Measurements from ENCODE around the gene ZFP69B.

Gene ZFP69B

DNA sequence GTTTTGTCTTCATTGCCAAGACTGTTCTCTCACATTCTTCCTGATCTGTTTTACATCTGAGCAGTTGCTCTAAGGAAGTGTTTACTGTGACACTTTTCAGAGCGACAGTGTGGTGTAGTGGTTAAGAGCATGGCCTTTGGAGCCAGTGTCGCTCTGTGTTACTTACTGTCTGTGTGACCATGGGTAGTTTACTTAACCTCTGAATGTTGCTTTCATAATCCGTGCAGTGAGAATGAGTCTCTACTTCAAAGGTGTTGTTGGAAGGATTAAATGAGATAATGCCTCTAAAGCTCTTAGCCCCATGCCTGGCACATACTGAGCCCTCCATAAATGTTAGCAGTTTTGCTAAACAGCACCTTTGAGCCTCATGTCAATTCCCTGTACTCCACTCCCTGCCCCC, 35.9 kb upstream of the ZFP69B start:
- Histone ChIP-seq H3K36me3 (ENCODE audit: control insufficient read depth in 1 of 2, insufficient read depth in 2 of 2, low read length in 2 of 2) (peaks cover 42 to 71% of the 10 kb centered on the region in 2 donors), H3K4me1 (ENCODE audit: control insufficient read depth in 1 of 2, insufficient read depth in 2 of 2, low read length in 2 of 2) (no peaks in the 10 kb centered on the region), H3K9ac (ENCODE audit: low read depth in 1 of 2, low read length in 2 of 2) (no peak overlapping the region), H3K27me3 (ENCODE audit: control insufficient read depth in 1 of 2, insufficient read depth in 2 of 2, low read length in 2 of 2) (no peaks in the 10 kb centered on the region), H3K27ac (ENCODE audit: low read depth, low read length) (no peak overlapping the region), H3K9me3 (ENCODE audit: control insufficient read depth in 1 of 2, low read length in 2 of 2) (no peaks in the 10 kb centered on the region), H3K4me3 (ENCODE audit: low read depth in 1 of 2, low read length in 2 of 2) (no peak overlapping the region)

DNA sequence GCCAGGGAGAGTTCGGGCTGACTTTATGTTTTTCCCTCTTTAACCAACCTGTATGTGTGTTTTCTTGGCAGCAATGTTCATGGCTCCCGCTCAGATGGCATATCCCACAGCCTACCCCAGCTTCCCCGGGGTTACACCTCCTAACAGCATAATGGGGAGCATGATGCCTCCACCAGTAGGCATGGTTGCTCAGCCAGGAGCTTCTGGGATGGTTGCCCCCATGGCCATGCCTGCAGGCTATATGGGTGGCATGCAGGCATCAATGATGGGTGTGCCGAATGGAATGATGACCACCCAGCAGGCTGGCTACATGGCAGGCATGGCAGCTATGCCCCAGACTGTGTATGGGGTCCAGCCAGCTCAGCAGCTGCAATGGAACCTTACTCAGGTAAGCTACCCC, 33.6 kb upstream of the ZFP69B start:
- H3K27ac ChIP-seq (ENCODE audit: low read depth, low read length) = no peak overlapping the region
- peaks cover 38 to 64% of the 10 kb centered on the region in 2 donors for H3K36me3 ChIP-seq (ENCODE audit: control insufficient read depth in 1 of 2, insufficient read depth in 2 of 2, low read length in 2 of 2)
- no peaks in the 10 kb centered on the region for H3K9me3 ChIP-seq (ENCODE audit: control insufficient read depth in 1 of 2, low read length in 2 of 2)
- no peaks in the 10 kb centered on the region for H3K4me1 ChIP-seq (ENCODE audit: control insufficient read depth in 1 of 2, insufficient read depth in 2 of 2, low read length in 2 of 2)
- H3K27me3 ChIP-seq (ENCODE audit: control insufficient read depth in 1 of 2, insufficient read depth in 2 of 2, low read length in 2 of 2) = no peaks in the 10 kb centered on the region
- H3K9ac ChIP-seq (ENCODE audit: low read depth in 1 of 2, low read length in 2 of 2) = no peak overlapping the region
- H3K4me3 ChIP-seq (ENCODE audit: low read depth in 1 of 2, low read length in 2 of 2) = no peak overlapping the region

- no peaks in the 10 kb centered on the region for H3K9me3 ChIP-seq (ENCODE audit: control insufficient read depth in 1 of 2, low read length in 2 of 2)
- no peak overlapping the region for H3K9ac ChIP-seq (ENCODE audit: low read depth in 1 of 2, low read length in 2 of 2)
- H3K4me3 ChIP-seq (ENCODE audit: low read depth in 1 of 2, low read length in 2 of 2) = no peak overlapping the region
- H3K36me3 ChIP-seq (ENCODE audit: control insufficient read depth in 1 of 2, insufficient read depth in 2 of 2, low read length in 2 of 2) = peaks cover 15 to 49% of the 10 kb centered on the region in 2 donors
- no peaks in the 10 kb centered on the region for H3K27me3 ChIP-seq (ENCODE audit: control insufficient read depth in 1 of 2, insufficient read depth in 2 of 2, low read length in 2 of 2)
- no peak overlapping the region for H3K27ac ChIP-seq (ENCODE audit: low read depth, low read length)
- H3K4me1 ChIP-seq (ENCODE audit: control insufficient read depth in 1 of 2, insufficient read depth in 2 of 2, low read length in 2 of 2) = peaks cover 0 to 8% of the 10 kb centered on the region in 2 donors
Observed at GRCh38 chr1:40421431-40422384, 28.6 kb upstream of the ZFP69B start.

GRCh38 chr1:40422630-40423263, 27.5 kb upstream of the ZFP69B start:
- H3K9ac ChIP-seq (ENCODE audit: low read depth in 1 of 2, low read length in 2 of 2) = no peak overlapping the region
- H3K4me3 ChIP-seq (ENCODE audit: low read depth in 1 of 2, low read length in 2 of 2) = no peak overlapping the region
- no peaks in the 10 kb centered on the region for H3K27me3 ChIP-seq (ENCODE audit: control insufficient read depth in 1 of 2, insufficient read depth in 2 of 2, low read length in 2 of 2)
- H3K9me3 ChIP-seq (ENCODE audit: control insufficient read depth in 1 of 2, low read length in 2 of 2) = no peaks in the 10 kb centered on the region
- peaks cover 10 to 39% of the 10 kb centered on the region in 2 donors for H3K36me3 ChIP-seq (ENCODE audit: control insufficient read depth in 1 of 2, insufficient read depth in 2 of 2, low read length in 2 of 2)
- H3K27ac ChIP-seq (ENCODE audit: low read depth, low read length) = no peak overlapping the region
- peaks cover 0 to 8% of the 10 kb centered on the region in 2 donors for H3K4me1 ChIP-seq (ENCODE audit: control insufficient read depth in 1 of 2, insufficient read depth in 2 of 2, low read length in 2 of 2)

- peaks cover 0 to 8% of the 10 kb centered on the region in 2 donors for H3K4me1 ChIP-seq (ENCODE audit: control insufficient read depth in 1 of 2, insufficient read depth in 2 of 2, low read length in 2 of 2)
- H3K36me3 ChIP-seq (ENCODE audit: control insufficient read depth in 1 of 2, insufficient read depth in 2 of 2, low read length in 2 of 2) = peaks cover 9 to 34% of the 10 kb centered on the region in 2 donors
- H3K4me3 ChIP-seq (ENCODE audit: low read depth in 1 of 2, low read length in 2 of 2) = no peak overlapping the region
- no peaks in the 10 kb centered on the region for H3K9me3 ChIP-seq (ENCODE audit: control insufficient read depth in 1 of 2, low read length in 2 of 2)
- no peak overlapping the region for H3K9ac ChIP-seq (ENCODE audit: low read depth in 1 of 2, low read length in 2 of 2)
- H3K27ac ChIP-seq (ENCODE audit: low read depth, low read length) = no peak overlapping the region
- no peaks in the 10 kb centered on the region for H3K27me3 ChIP-seq (ENCODE audit: control insufficient read depth in 1 of 2, insufficient read depth in 2 of 2, low read length in 2 of 2)
Observed at GRCh38 chr1:40423264-40423642, 27.0 kb upstream of the ZFP69B start.

- Histone ChIP-seq H3K27me3 (ENCODE audit: control insufficient read depth in 1 of 2, insufficient read depth in 2 of 2, low read length in 2 of 2) (no peaks in the 10 kb centered on the region), H3K36me3 (ENCODE audit: control insufficient read depth in 1 of 2, insufficient read depth in 2 of 2, low read length in 2 of 2) (peaks cover 9 to 28% of the 10 kb centered on the region in 2 donors), H3K4me3 (ENCODE audit: low read depth in 1 of 2, low read length in 2 of 2) (no peak overlapping the region), H3K9ac (ENCODE audit: low read depth in 1 of 2, low read length in 2 of 2) (no peak overlapping the region), H3K27ac (ENCODE audit: low read depth, low read length) (no peak overlapping the region), H3K9me3 (ENCODE audit: control insufficient read depth in 1 of 2, low read length in 2 of 2) (no peaks in the 10 kb centered on the region), H3K4me1 (ENCODE audit: control insufficient read depth in 1 of 2, insufficient read depth in 2 of 2, low read length in 2 of 2) (peaks cover 0 to 8% of the 10 kb centered on the region in 2 donors)
Observed at GRCh38 chr1:40423951-40424618, 26.2 kb upstream of the ZFP69B start.

DNA sequence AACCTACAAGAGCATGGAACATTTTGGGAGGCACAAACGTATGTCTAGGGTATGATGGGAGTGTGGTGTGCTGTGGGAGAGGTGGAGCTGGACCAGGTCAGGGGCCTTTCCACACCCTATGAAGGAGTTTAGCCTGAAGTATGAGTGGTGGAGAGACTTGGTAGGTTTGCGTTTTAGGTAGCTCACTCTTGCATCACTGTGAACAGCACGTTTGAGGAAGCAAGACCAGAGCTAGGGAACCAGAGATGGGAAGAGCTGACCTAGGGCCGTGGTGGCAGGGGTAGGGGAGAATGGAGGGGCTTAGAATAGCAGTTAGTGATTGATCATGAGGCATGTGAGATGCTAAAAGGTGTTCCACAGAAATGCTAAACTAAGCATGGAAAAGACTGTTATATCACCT, 25.1 kb upstream of the ZFP69B start:
- no peaks in the 10 kb centered on the region for H3K27me3 ChIP-seq (ENCODE audit: control insufficient read depth in 1 of 2, insufficient read depth in 2 of 2, low read length in 2 of 2)
- H3K9ac ChIP-seq (ENCODE audit: low read depth in 1 of 2, low read length in 2 of 2) = no peak overlapping the region
- no peak overlapping the region for H3K27ac ChIP-seq (ENCODE audit: low read depth, low read length)
- H3K4me1 ChIP-seq (ENCODE audit: control insufficient read depth in 1 of 2, insufficient read depth in 2 of 2, low read length in 2 of 2) = peaks cover 0 to 8% of the 10 kb centered on the region in 2 donors
- H3K9me3 ChIP-seq (ENCODE audit: control insufficient read depth in 1 of 2, low read length in 2 of 2) = no peaks in the 10 kb centered on the region
- H3K36me3 ChIP-seq (ENCODE audit: control insufficient read depth in 1 of 2, insufficient read depth in 2 of 2, low read length in 2 of 2) = peaks cover 9 to 25% of the 10 kb centered on the region in 2 donors
- no peak overlapping the region for H3K4me3 ChIP-seq (ENCODE audit: low read depth in 1 of 2, low read length in 2 of 2)

- no peak overlapping the region for H3K4me3 ChIP-seq (ENCODE audit: low read depth in 1 of 2, low read length in 2 of 2)
- no peaks in the 10 kb centered on the region for H3K36me3 ChIP-seq (ENCODE audit: control insufficient read depth in 1 of 2, insufficient read depth in 2 of 2, low read length in 2 of 2)
- H3K27ac ChIP-seq (ENCODE audit: low read depth, low read length) = no peak overlapping the region
- no peaks in the 10 kb centered on the region for H3K4me1 ChIP-seq (ENCODE audit: control insufficient read depth in 1 of 2, insufficient read depth in 2 of 2, low read length in 2 of 2)
- H3K9me3 ChIP-seq (ENCODE audit: control insufficient read depth in 1 of 2, low read length in 2 of 2) = no peaks in the 10 kb centered on the region
- H3K27me3 ChIP-seq (ENCODE audit: control insufficient read depth in 1 of 2, insufficient read depth in 2 of 2, low read length in 2 of 2) = no peaks in the 10 kb centered on the region
- H3K9ac ChIP-seq (ENCODE audit: low read depth in 1 of 2, low read length in 2 of 2) = no peak overlapping the region
Observed at GRCh38 chr1:40431385-40431784, 18.9 kb upstream of the ZFP69B start.

DNA sequence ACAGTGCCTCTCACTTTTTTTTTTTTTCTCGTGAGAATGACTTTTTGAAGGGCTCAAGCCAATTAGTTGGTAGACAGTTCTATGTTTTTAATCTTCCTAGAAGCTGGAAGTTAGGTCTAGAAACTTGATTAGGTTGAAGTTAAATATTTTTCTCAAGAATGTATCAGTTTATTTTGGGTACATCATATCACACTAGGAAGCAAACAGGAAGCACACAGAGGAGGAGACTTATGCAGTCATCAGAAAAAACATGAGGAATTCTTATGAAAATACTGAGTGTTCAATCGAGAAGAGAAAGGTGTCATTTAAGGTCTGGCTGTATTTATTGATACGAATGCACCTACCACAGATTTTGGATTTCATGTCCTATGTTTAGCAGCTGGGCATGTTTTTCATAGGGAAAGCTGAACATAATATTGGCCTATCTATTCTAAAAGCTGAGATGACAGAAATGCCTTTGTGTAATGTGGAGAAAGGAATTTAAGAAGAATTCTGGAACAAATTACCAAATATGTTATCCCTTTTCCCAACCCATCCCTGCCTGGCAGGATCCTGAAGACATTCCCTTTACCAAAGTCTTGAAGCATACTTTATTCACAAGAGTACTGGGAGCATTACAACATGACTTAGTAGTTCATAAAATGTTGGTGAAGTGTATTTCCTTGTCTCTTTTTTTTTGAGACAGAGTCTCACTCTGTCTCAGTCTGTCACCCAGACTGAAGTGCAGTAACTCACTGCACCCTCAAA, 17.5 kb upstream of the ZFP69B start:
- Histone ChIP-seq H3K27ac (ENCODE audit: low read depth, low read length) (no peak overlapping the region), H3K9ac (ENCODE audit: low read depth in 1 of 2, low read length in 2 of 2) (no peak overlapping the region), H3K4me3 (ENCODE audit: low read depth in 1 of 2, low read length in 2 of 2) (no peak overlapping the region), H3K27me3 (ENCODE audit: control insufficient read depth in 1 of 2, insufficient read depth in 2 of 2, low read length in 2 of 2) (no peaks in the 10 kb centered on the region), H3K36me3 (ENCODE audit: control insufficient read depth in 1 of 2, insufficient read depth in 2 of 2, low read length in 2 of 2) (no peaks in the 10 kb centered on the region), H3K4me1 (ENCODE audit: control insufficient read depth in 1 of 2, insufficient read depth in 2 of 2, low read length in 2 of 2) (no peaks in the 10 kb centered on the region), H3K9me3 (ENCODE audit: control insufficient read depth in 1 of 2, low read length in 2 of 2) (no peaks in the 10 kb centered on the region)
